A673 (cell line): ENCODE results near the gene ZDHHC16. TPM values are rescaled to one million over a fixed set of nuclear protein-coding genes. Genes with fewer than 3 reads are reported as not detected.

ENCODE experiments used
- BruUV-seq: library from RNA; stranded (reverse); fragments of 400-500 nt; replicated peaks from 2 replicates; lab custom pipeline; 2021; lab: Mats Ljungman, UMichigan
- CTCF ChIA-PET: fragments of 300-600 bp; sonication (Branson Sonifier 250); formaldehyde crosslinking; loops from one replicate; lab custom pipeline; 2022; ENCODE audit warnings: antibody characterized with exemption; lab: Charles Lee
- POLR2A ChIA-PET: fragments of 300-600 bp; sonication (Branson Sonifier 250); formaldehyde crosslinking; loops from one replicate; lab custom pipeline; 2022; ENCODE audit warnings: antibody characterized with exemption; ENCODE audit not compliant: low non-redundant PET; lab: Charles Lee
- DNase-seq: peaks from one replicate; pipeline ENCODE4 v3.0.0-alpha.2; 2015; ENCODE audit warnings: low spot score
- H3K27ac ChIP-seq: fragments of 200-600 bp; sonication (generic); 2 replicates; pipeline ENCODE4 v1.5.1; 2016; ENCODE audit warnings: mixed run types, low read depth, mild to moderate bottlenecking, mixed read lengths, antibody characterized with exemption, low read length; ENCODE audit not compliant: poor library complexity, severe bottlenecking
- H3K27me3 ChIP-seq: fragments of 200-600 bp; sonication (generic); replicated peaks from 2 replicates; pipeline ENCODE4 v1.6.1; 2017; ENCODE audit warnings: mixed run types, low read depth, mild to moderate bottlenecking, mixed read lengths, antibody characterized with exemption, low read length; ENCODE audit not compliant: insufficient read depth, poor library complexity
- H3K36me3 ChIP-seq: fragments of 200-600 bp; sonication (generic); 2 replicates; pipeline ENCODE4 v1.6.1; 2016; ENCODE audit warnings: mixed run types, mild to moderate bottlenecking, mixed read lengths, antibody characterized with exemption, low read length; ENCODE audit not compliant: insufficient read depth, poor library complexity, severe bottlenecking
- H3K4me1 ChIP-seq: fragments of 200-600 bp; sonication (generic); 2 replicates; pipeline ENCODE4 v1.6.1; 2017; ENCODE audit warnings: mixed run types, mild to moderate bottlenecking, mixed read lengths, antibody characterized with exemption, low read length; ENCODE audit not compliant: insufficient read depth, poor library complexity, severe bottlenecking
- H3K4me3 ChIP-seq: fragments of 200-600 bp; sonication (generic); 2 replicates; pipeline ENCODE4 v1.5.1; 2016; ENCODE audit warnings: low read depth, mixed run types, mild to moderate bottlenecking, mixed read lengths, low read length; ENCODE audit not compliant: poor library complexity, severe bottlenecking
- H3K9me3 ChIP-seq: fragments of 200-600 bp; sonication (generic); 2 replicates; pipeline ENCODE4 v1.6.1; 2016; ENCODE audit warnings: mixed run types, low read depth, mild to moderate bottlenecking, mixed read lengths, antibody characterized with exemption, low read length; ENCODE audit not compliant: poor library complexity, severe bottlenecking
- CTCF ChIP-seq: fragments of 300-800, 200-600 bp; sonication (generic); conservative IDR thresholded peaks from 2 replicates; pipeline ENCODE4 v1.5.1; 2017; ENCODE audit warnings: low read depth, mild to moderate bottlenecking, antibody characterized with exemption, low read length, moderate library complexity, mixed read lengths
- EZH2 ChIP-seq: fragments of 200-600 bp; sonication (generic); IDR thresholded peaks from 2 replicates; pipeline ENCODE4 v1.6.1; 2017; ENCODE audit warnings: borderline replicate concordance, low read depth, mild to moderate bottlenecking, mixed read lengths, antibody characterized with exemption, low read length; ENCODE audit not compliant: poor library complexity, severe bottlenecking
- intact Hi-C: fragments of 100-400 bp; cut with micrococcal nuclease; formaldehyde crosslinking; loops from one replicate; pipeline ENCODE4 v1.10.0; 2022; ENCODE audit not compliant: unreplicated experiment
- total RNA-seq: library from RNA; stranded (reverse); gene quantifications from 2 replicates; pipeline ENCODE4 v1.2.3, GENCODE V29; 2021

ZDHHC16 gene
- total RNA-seq, 1 experiment from 2014 or later = 49.2 TPM

- Histone ChIP-seq H3K4me1 (no peaks in the 10 kb centered on the region), H3K4me3 (no peak overlapping the region), H3K36me3 (peaks cover 40% of the 10 kb centered on the region), H3K9me3 (no peaks in the 10 kb centered on the region), H3K27me3 (no peaks in the 10 kb centered on the region), H3K27ac (no peak overlapping the region)
- TF ChIP-seq EZH2 (no peak), CTCF (no peak)
- CTCF ChIA-PET = no interaction called here
- no peak for DNase-seq
- intact Hi-C loops = no loop called here
- BruUV-seq = no TSS peak
- POLR2A ChIA-PET = no interaction called here
These were observed 35.1 kb downstream of the ZDHHC16 start for GRCh38 chr10:97481071-97481470.

- Histone ChIP-seq H3K9me3 (no peaks in the 10 kb centered on the region), H3K4me3 (no peak overlapping the region), H3K27ac (no peak overlapping the region), H3K36me3 (peaks cover 26% of the 10 kb centered on the region), H3K27me3 (no peaks in the 10 kb centered on the region), H3K4me1 (no peaks in the 10 kb centered on the region)
- DNase-seq = no peak
- TF ChIP-seq EZH2 = no peak
- TF ChIP-seq CTCF = no peak
- intact Hi-C loops = no loop called here
- ChIA-PET CTCF (no interaction called here), POLR2A (no interaction called here)
- no TSS peak for BruUV-seq
These were observed 36.4 kb downstream of the ZDHHC16 start for GRCh38 chr10:97482381-97482780.

DNA sequence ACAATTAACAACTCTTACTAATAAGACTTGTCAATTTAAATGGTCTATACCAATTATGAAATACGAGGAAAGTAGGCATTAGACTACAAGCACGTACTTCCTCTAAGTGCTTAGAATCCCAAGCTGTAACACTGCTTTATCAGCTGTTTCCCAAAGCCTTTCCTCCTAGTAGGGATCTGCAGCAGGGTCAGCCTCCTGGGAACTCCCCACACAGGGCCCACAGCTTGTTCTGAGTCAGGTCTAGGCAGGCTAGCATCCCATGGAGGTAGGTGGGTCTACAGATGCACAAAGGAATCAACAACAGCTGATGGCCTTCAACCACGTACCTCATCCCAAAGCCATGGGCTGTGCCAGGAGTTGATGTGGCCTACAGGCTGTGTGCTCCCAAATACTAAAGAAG is 37.5 kb downstream of the ZDHHC16 start:
- intact Hi-C loops = no loop called here
- no peak for DNase-seq
- no peaks in the 10 kb centered on the region for H3K27me3 ChIP-seq
- CTCF ChIA-PET = no interaction called here
- H3K36me3 ChIP-seq = peaks cover 17% of the 10 kb centered on the region
- H3K4me3 ChIP-seq = no peak overlapping the region
- no peaks in the 10 kb centered on the region for H3K4me1 ChIP-seq
- no TSS peak for BruUV-seq
- no peak overlapping the region for H3K27ac ChIP-seq
- POLR2A ChIA-PET = no interaction called here
- no peaks in the 10 kb centered on the region for H3K9me3 ChIP-seq
- TF ChIP-seq EZH2 (no peak), CTCF (no peak)
